KOPT-K1 (cell line): Measurements from ENCODE around the gene ADARB1.

Experiments used
- H3K27ac ChIP-seq: fragments of 200-600 bp; sonication (generic); 2 replicates; pipeline ENCODE4 v1.5.1; 2016; ENCODE audit warnings: antibody characterized with exemption, mild to moderate bottlenecking, low read depth, low read length; ENCODE audit not compliant: poor library complexity, severe bottlenecking
- H3K36me3 ChIP-seq: fragments of 200-600 bp; sonication (generic); 2 replicates; pipeline ENCODE4 v1.5.1; 2017; ENCODE audit warnings: antibody characterized with exemption, mild to moderate bottlenecking, low read length, moderate library complexity; ENCODE audit not compliant: insufficient read depth
- H3K9me3 ChIP-seq: fragments of 200-600 bp; sonication (generic); 2 replicates; pipeline ENCODE4 v1.5.1; 2017; ENCODE audit warnings: antibody characterized with exemption, low read length, mild to moderate bottlenecking; ENCODE audit not compliant: insufficient read depth, poor library complexity, severe bottlenecking

ADARB1 gene

GRCh38 chr21:45048968-45049367, 25.4 kb upstream of the ADARB1 start:
- Histone ChIP-seq H3K36me3 (no peaks in the 10 kb centered on the region), H3K9me3 (peaks cover 16% of the 10 kb centered on the region), H3K27ac (no peak overlapping the region)

GRCh38 chr21:45049714-45050344, 24.6 kb upstream of the ADARB1 start:
- Histone ChIP-seq H3K9me3 (peaks cover 16% of the 10 kb centered on the region), H3K27ac (no peak overlapping the region), H3K36me3 (no peaks in the 10 kb centered on the region)

DNA sequence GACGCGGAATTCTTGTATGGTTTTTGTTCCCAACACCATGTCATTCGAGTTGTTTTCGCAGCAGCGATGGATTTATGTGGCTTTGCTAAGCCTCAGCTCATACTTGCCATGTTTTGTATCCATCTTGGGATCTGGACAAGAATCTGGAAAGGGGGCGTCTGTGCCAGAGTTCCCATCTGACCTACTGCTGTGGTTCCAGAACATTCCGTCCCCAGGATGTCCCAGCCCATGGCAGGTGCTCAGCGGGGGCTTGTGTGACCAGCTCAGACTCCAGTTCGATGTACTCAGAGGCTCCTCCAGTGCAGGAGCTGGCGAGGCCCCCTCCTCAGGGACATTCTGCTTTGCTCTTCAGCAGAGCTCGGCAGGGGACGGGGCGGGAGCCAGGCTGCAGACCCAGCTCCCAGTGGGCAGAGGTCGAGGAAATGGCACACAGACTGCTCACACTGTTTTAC, 24.0 kb upstream of the ADARB1 start:
- Histone ChIP-seq H3K27ac (no peak overlapping the region), H3K36me3 (no peaks in the 10 kb centered on the region), H3K9me3 (peaks cover 16% of the 10 kb centered on the region)

GRCh38 chr21:45050797-45051489, 23.4 kb upstream of the ADARB1 start:
- Histone ChIP-seq H3K36me3 (no peaks in the 10 kb centered on the region), H3K27ac (no peak overlapping the region), H3K9me3 (peaks cover 16% of the 10 kb centered on the region)

DNA sequence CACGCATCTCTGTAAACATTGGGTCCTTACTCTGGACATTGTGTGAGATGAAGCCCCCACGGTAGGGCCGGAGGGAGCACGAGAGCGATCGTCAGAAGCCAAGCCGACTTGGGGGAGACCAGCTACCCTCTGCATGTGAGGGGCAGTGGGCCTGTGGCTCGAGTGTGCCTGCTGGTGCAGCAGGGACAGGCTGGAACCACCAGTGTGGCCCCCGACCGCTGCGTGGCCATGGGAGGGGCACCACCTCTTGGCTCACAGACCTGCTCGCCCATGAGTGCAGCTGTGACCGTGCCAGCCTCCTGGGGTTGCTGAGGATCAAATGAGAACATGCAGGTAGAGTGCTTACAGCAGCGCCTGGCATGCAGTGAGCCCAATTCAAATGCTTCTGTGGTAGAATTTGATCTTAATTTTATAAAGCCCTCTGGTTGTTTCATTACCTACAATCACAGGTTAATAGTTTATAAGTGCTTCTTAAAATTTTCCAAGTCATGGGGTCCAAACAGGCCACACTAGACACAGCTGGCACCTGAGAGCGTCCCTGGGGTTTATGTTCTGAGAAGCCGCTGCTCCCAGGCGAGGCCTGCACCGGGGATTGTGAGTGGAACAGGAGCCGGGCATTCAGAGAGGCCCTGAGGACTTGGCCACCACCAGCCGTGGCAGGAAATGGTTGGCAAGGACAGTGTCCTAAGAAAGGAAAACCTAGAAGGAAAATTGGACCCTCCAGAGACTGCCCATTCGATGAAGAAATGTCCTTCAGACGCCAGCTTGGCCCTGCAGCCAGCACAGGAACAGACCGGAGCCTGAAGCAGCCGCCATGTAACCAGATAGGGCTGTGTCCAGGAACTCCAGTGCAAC, 22.6 kb upstream of the ADARB1 start:
- H3K9me3 ChIP-seq = peaks cover 11% of the 10 kb centered on the region
- H3K27ac ChIP-seq = no peak overlapping the region
- H3K36me3 ChIP-seq = no peaks in the 10 kb centered on the region

- Histone ChIP-seq H3K27ac (no peak overlapping the region), H3K9me3 (no peaks in the 10 kb centered on the region)
These were observed 21.4 kb upstream of the ADARB1 start for GRCh38 chr21:45052960-45053359.

DNA sequence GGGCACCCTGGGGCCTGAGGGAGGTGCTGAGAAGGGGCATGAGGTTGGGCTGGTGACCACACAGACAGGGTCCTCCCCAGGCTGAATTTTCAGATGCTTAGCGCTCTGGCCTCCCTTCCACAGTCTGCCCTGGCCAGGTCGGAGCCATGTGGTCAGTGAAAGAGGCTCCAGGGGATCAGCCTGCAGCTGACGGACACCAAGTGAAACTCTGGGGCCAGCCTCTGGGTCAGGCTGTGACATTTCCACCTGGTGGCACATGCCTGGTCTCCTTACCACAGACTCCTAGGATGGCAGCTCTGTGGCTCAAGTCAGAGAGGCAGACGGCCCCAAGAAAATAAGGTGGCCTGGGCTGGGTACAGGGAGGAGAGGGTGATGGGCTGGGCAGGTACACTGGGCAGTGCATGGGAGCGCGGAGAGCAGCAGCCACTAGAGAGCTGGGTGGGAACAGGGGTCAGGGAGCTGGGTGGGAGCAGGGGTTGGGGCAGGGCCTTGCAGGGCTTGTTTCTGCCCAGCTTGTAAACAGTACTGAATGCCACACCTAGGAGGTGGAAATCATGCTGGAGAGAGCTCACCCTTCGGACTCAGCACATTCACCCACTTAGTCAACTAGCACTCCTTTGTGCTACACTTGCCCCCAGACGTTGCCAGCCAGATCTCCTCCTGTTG, 20.7 kb upstream of the ADARB1 start:
- Histone ChIP-seq H3K9me3 (no peaks in the 10 kb centered on the region), H3K36me3 (no peaks in the 10 kb centered on the region), H3K27ac (no peak overlapping the region)

More at GRCh38 chr21:45052960-45053359, 21.4 kb upstream of the ADARB1 start:
- H3K36me3 ChIP-seq = no peaks in the 10 kb centered on the region

DNA sequence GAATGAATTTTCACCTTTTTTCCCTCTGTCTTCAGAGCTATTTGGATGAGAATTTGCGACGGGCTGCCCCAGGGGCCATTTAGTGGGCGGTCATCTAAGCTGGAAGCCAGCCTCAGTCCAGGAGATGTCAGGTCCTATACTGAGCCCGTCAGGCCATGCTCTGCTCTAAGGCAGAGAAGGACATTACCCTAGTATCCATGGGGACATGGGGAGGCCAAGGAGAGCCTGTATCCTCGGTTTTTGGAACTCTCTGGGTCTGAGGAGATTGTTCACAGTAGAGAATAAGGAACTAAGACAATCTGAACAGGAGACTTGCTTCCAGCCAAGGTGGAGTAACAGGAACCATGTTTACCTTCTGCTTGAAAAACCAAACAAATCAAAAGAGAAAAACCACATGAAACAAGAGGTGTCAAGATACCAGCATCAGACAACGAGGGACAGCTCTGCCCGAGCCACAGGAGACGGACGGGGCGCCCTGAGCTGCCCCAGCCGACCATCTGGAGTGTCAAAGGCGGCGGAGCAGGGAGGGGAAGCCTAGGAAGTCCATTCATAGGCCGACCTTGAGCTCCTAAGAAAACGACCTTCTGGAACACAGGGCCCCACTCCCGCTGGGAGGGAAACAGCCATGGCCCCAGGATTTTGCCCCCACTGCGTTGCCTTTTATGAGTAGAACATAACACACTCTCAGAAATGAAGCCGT, 20.0 kb upstream of the ADARB1 start:
- H3K9me3 ChIP-seq = no peaks in the 10 kb centered on the region
- no peak overlapping the region for H3K27ac ChIP-seq
- no peaks in the 10 kb centered on the region for H3K36me3 ChIP-seq

DNA sequence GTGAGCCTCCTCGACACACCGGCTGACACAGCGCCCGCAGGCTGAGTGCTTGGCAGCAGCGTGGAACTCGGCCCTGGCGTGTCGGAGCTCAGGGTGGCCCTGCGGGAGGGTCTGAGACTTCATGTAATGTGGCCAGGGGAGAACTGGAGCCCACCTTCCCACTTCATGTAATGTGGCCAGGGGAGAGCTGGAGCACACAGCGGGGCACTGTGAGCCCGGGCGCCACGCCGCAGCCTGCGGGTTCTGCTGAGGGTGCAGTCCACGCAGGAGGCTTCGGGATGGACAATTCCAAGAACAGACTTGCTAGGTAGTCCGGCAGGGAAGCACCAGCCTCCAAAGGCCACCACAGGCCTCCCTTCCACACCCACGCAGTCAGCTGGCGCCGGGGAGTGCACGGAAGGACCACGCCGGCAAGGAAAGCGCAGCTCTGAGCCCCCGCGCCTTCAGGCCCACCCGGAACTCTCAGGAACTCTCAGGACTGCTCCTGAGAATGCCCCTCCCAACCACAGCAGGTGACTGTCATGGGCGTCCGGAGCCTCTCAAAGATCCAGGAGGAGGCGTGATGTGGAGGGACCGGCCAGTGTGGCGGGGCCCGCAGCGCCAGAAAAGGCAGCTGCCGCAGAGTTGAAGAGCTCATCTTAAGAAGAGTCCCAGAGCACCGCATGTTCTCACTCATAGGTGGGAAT, 19.3 kb upstream of the ADARB1 start:
- no peaks in the 10 kb centered on the region for H3K36me3 ChIP-seq
- H3K9me3 ChIP-seq = no peaks in the 10 kb centered on the region
- H3K27ac ChIP-seq = no peak overlapping the region

DNA sequence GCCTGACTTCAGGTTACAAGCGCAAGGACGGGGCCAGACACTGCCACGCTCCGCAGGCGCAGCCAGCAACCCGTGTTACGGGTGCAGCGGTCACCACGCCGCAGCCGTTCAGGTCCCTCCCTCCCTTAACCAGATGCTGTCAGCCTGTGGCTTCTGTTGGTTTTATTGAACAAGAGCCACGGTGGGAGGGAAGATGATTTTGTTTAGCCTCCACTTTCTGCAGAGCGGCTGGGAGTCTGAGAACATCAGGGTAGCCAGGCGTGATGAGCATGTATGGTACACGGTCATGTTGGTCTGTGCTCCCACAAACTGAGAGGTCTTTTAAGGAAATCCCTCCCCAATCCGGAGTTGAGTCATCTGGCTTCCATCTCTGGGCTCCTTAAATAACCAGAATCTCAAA, 18.5 kb upstream of the ADARB1 start:
- no peak overlapping the region for H3K27ac ChIP-seq
- H3K36me3 ChIP-seq = no peaks in the 10 kb centered on the region
- H3K9me3 ChIP-seq = no peaks in the 10 kb centered on the region

- Histone ChIP-seq H3K9me3 (no peaks in the 10 kb centered on the region), H3K27ac (no peak overlapping the region), H3K36me3 (no peaks in the 10 kb centered on the region)
These were observed 18.0 kb upstream of the ADARB1 start for GRCh38 chr21:45056296-45056904.

DNA sequence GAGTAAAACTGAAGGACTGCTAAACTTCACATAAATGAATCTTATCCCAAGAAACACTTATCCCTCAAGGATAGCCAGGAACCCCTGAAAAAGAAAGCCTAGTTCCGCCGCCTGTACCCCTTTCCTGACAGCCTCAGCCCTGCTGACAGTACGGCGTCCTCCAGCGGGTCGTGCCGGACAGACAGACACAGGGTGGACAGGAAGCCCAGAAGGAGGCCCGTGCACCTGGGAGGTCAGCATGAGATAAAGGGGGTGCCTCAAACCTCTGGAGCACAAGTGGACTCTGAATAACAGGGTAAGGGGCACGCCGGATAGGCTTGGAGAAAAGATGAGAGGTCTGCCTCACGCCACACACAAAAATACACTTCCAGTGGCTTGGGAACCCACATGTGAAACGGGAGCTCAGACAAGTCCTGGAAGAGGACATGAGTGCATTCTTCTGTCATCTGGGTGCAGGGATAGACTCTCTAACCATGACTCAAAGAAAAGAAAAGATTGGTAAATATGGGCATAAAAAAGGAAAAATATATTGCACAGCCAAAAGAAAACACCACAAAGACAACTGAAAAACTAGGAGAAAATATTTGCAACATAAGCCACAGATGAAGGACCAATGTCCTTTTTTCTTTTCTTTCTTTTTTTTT, 17.3 kb upstream of the ADARB1 start:
- Histone ChIP-seq H3K36me3 (no peaks in the 10 kb centered on the region), H3K9me3 (no peaks in the 10 kb centered on the region), H3K27ac (no peak overlapping the region)

- H3K9me3 ChIP-seq = no peaks in the 10 kb centered on the region
- no peak overlapping the region for H3K27ac ChIP-seq
- no peaks in the 10 kb centered on the region for H3K36me3 ChIP-seq
These were observed 16.5 kb upstream of the ADARB1 start for GRCh38 chr21:45057886-45058285.
